Fibroblast of lung (primary cell): ENCODE measurements around the gene SLC24A3. TPM values are rescaled to one million over a fixed set of nuclear protein-coding genes. Genes with fewer than 3 reads are reported as not detected.

Experiments
- DNase-seq, 2 donors: peaks; one replicate each; pipeline versions ENCODE4 v3.0.0 to v3.0.0-alpha.2; 2010; ENCODE audit warnings: low read depth in 2 of 2
- H2AFZ ChIP-seq: 2 replicates; pipeline ENCODE4 v1.5.1; 2012; ENCODE audit warnings: low read length, control low read depth, inconsistent platforms
- H3K27ac ChIP-seq: 2 replicates; pipeline ENCODE4 v1.5.1; 2011; ENCODE audit warnings: low read length, control low read depth; ENCODE audit not compliant: insufficient read depth
- H3K27me3 ChIP-seq: 2 replicates; pipeline ENCODE4 v1.5.1; 2011; ENCODE audit warnings: mild to moderate bottlenecking, low read length; ENCODE audit not compliant: control insufficient read depth, insufficient read depth
- H3K36me3 ChIP-seq: 2 replicates; pipeline ENCODE4 v1.5.1; 2011; ENCODE audit warnings: low read length; ENCODE audit not compliant: control insufficient read depth, insufficient read depth
- H3K4me1 ChIP-seq: 2 replicates; pipeline ENCODE4 v1.5.1; 2011; ENCODE audit warnings: low read length; ENCODE audit not compliant: control insufficient read depth, insufficient read depth; ENCODE audit errors: extremely low read depth
- H3K4me2 ChIP-seq: 2 replicates; pipeline ENCODE4 v1.5.1; 2011; ENCODE audit warnings: low read length, control low read depth; ENCODE audit not compliant: insufficient read depth; ENCODE audit errors: extremely low read depth
- H3K4me3 ChIP-seq, 4 experiments: fragments of 200-600 bp in 1 of 4; sonication (generic) in 1 of 4; replicated peaks in 1 of 4; 2 replicates each; pipeline ENCODE4 v1.5.1; 2011 to 2016; ENCODE audit warnings: low read length in 4 of 4, low read depth in 3 of 4, mild to moderate bottlenecking in 3 of 4, control low read depth in 2 of 4, inconsistent platforms in 1 of 4, mixed read lengths in 1 of 4; ENCODE audit not compliant: insufficient read depth in 1 of 4; ENCODE audit errors: control extremely low read depth in 1 of 4
- H3K79me2 ChIP-seq: 2 replicates; pipeline ENCODE4 v1.5.1; 2012; ENCODE audit warnings: mild to moderate bottlenecking, low read length, inconsistent platforms; ENCODE audit not compliant: control insufficient read depth, insufficient read depth
- H3K9ac ChIP-seq: 2 replicates; pipeline ENCODE4 v1.5.1; 2011; ENCODE audit warnings: mild to moderate bottlenecking, low read length, control low read depth; ENCODE audit not compliant: insufficient read depth
- H3K9me3 ChIP-seq: 2 replicates; pipeline ENCODE4 v1.5.1; 2012; ENCODE audit warnings: low read depth, low read length; ENCODE audit not compliant: control insufficient read depth, insufficient read depth
- H4K20me1 ChIP-seq: 2 replicates; pipeline ENCODE4 v1.5.1; 2011; ENCODE audit warnings: low read length; ENCODE audit not compliant: control insufficient read depth, insufficient read depth; ENCODE audit errors: extremely low read depth
- EZH2 ChIP-seq: IDR thresholded peaks from 2 replicates; pipeline ENCODE4 v1.5.1; 2012; ENCODE audit warnings: low read length, control low read depth, mild to moderate bottlenecking; ENCODE audit errors: missing control alignments
- polyA minus RNA-seq: library from RNA; depleted of rRNA, polyadenylated mRNA; stranded (reverse); fragments of >200 nt; gene quantifications from 2 replicates; pipeline ENCODE4 v1.2.3, GENCODE V29; 2011; ENCODE audit warnings: low replicate concordance
- polyA plus RNA-seq, 2 donors: library from polyadenylated mRNA; depleted of rRNA in 1 of 2; stranded (reverse) in 1 of 2; unstranded in 1 of 2; fragments of >200 nt; gene quantifications; 2 replicates each; pipeline ENCODE4 v1.2.1, GENCODE V29; 2011 to 2012; ENCODE audit warnings: missing spikeins in 1 of 2
- total RNA-seq: library from RNA; depleted of rRNA; stranded (reverse); fragments of >200 nt; gene quantifications from 2 replicates; pipeline ENCODE4 v1.2.1, GENCODE V29; 2014
- TF ChIP-seq, protein P1 (sequence below), 2 donors: IDR thresholded peaks in 1 of 2; conservative IDR thresholded peaks in 1 of 2; 1 replicate in 1 of 2; 2 replicates in 1 of 2; pipeline ENCODE4 v1.5.1; 2011 to 2012; ENCODE audit warnings: low read length in 2 of 2, control low read depth in 1 of 2, inconsistent platforms in 1 of 2, low read depth in 1 of 2, mild to moderate bottlenecking in 1 of 2

Gene SLC24A3
- 1.8 and 4.9 TPM in 2 replicates for total RNA-seq
- 0.03 and 0.14 TPM in 2 replicates for polyA plus RNA-seq
- 0.09 and 0.13 TPM in 2 replicates for polyA plus RNA-seq (2012)
- polyA minus RNA-seq = not detected in 2 replicates

DNA sequence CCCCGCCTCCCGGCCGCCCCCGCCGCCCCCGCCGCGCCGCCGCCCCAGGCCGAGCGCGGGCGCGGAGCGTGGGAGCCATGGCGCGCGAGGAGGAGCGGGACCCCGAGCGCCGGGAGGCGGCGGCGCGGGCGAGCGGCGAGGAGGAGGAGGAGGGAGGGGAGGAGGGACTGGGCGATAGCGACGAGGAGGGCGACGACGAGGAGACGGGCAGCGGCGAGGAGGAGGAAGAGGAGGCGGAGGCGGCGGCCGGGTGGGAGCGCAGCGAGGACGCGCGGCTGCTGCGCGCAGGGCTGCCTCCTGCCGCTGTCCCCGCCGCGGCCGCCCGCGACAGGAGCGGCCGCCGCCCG, at the start of gene SLC24A3:
Gene SLC24A3 (plus strand): TSS at position 174 of the 347 bp plus-strand sequence.
- Histone ChIP-seq H3K4me2 (peak within 1 kb of the TSS; percentile 51), H3K36me3 (no peaks in the 10 kb centered on the region), H3K9me3 (no peaks in the 10 kb centered on the region), H3K27me3 (peaks cover 29% of the 10 kb centered on the region), H3K4me3 (peak within 1 kb of the TSS in 1 of 4 experiments; percentile 14), H2AFZ (no peak within 1 kb of the TSS), H3K79me2 (no peaks in the 10 kb centered on the region), H3K9ac (no peak within 1 kb of the TSS), H3K27ac (no peak within 1 kb of the TSS), H3K4me1 (no peaks in the 10 kb centered on the region), H4K20me1 (no peaks in the 10 kb centered on the region)
- peak in 1 of 2 donors; percentile 2 for DNase-seq
- TF ChIP-seq, protein P1, sequence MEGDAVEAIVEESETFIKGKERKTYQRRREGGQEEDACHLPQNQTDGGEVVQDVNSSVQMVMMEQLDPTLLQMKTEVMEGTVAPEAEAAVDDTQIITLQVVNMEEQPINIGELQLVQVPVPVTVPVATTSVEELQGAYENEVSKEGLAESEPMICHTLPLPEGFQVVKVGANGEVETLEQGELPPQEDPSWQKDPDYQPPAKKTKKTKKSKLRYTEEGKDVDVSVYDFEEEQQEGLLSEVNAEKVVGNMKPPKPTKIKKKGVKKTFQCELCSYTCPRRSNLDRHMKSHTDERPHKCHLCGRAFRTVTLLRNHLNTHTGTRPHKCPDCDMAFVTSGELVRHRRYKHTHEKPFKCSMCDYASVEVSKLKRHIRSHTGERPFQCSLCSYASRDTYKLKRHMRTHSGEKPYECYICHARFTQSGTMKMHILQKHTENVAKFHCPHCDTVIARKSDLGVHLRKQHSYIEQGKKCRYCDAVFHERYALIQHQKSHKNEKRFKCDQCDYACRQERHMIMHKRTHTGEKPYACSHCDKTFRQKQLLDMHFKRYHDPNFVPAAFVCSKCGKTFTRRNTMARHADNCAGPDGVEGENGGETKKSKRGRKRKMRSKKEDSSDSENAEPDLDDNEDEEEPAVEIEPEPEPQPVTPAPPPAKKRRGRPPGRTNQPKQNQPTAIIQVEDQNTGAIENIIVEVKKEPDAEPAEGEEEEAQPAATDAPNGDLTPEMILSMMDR (conservative IDR thresholded peaks at IDR 0.05 in 1 of 2, IDR thresholded peaks at IDR 0.05 in 1 of 2; ENCODE audit: low read depth in 1 of 2, low read length in 2 of 2) = no peak

DNA sequence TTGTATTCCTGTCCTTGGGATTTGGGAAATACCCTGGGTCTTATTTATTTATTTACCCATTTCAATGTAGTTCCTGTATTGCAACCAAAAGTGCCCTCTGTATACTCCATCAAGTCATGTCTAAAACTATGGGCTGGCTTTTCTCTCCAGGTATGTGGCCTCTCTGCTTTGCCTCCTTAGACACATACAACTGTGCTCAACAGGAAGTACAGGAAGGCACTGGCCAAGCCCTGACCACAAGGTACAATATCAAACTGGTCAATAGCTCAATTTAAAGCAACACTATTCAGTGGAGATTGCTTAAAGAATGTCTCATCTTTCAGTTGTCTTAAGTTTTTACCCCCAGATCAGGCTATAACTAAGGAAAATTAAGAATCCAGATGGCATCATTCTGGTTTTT, 42.3 kb upstream of the SLC24A3 start:
- H3K36me3 ChIP-seq = no peaks in the 10 kb centered on the region
- H3K79me2 ChIP-seq = no peaks in the 10 kb centered on the region
- no peak overlapping the region for H3K9ac ChIP-seq
- no peaks in the 10 kb centered on the region for H4K20me1 ChIP-seq
- no peak for DNase-seq
- no peaks in the 10 kb centered on the region for H3K4me1 ChIP-seq
- H3K27ac ChIP-seq = no peak overlapping the region
- no peaks in the 10 kb centered on the region for H3K9me3 ChIP-seq
- H3K27me3 ChIP-seq = no peaks in the 10 kb centered on the region
- no peak for TF ChIP-seq EZH2
- TF ChIP-seq, protein P1 (conservative IDR thresholded peaks at IDR 0.05 in 1 of 2, IDR thresholded peaks at IDR 0.05 in 1 of 2; ENCODE audit: low read depth in 1 of 2, low read length in 2 of 2) = no peak
- H2AFZ ChIP-seq = no peak overlapping the region
- no peak overlapping the region for H3K4me2 ChIP-seq
- H3K4me3 ChIP-seq = no peak overlapping the region

DNA sequence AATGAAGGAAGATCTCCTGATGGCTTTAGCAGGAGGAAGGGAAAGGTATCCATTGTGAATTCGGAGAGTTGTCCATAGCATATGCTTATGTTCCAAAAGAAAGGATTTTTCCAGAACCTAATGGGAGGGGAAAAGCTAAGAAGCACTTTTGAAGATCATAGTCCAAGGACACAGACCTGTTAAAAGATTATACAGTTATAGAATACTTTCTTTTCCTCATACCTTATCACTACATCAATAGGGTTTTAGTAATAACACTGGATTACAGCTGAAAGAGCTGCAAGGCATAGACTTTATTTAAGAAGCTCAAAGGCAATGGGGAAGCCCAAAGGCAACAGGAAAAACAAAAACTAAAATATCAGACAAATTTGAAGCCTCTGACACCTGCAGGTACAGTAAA, 39.8 kb upstream of the SLC24A3 start:
- Histone ChIP-seq H4K20me1 (no peaks in the 10 kb centered on the region), H3K27me3 (no peaks in the 10 kb centered on the region), H3K4me2 (no peak overlapping the region), H3K27ac (no peak overlapping the region), H3K4me1 (no peaks in the 10 kb centered on the region), H2AFZ (no peak overlapping the region), H3K9me3 (no peaks in the 10 kb centered on the region), H3K79me2 (no peaks in the 10 kb centered on the region), H3K4me3 (no peak overlapping the region), H3K9ac (no peak overlapping the region), H3K36me3 (no peaks in the 10 kb centered on the region)
- TF ChIP-seq EZH2 = no peak
- TF ChIP-seq, protein P1 (conservative IDR thresholded peaks at IDR 0.05 in 1 of 2, IDR thresholded peaks at IDR 0.05 in 1 of 2; ENCODE audit: low read depth in 1 of 2, low read length in 2 of 2) = no peak
- DNase-seq = no peak
